Parathyroid adenoma (tissue), 2 donors: ENCODE measurements around the gene HSBP1L1.
"Not testable (repeated sequence)": the region's sequence is repeated elsewhere in the genome, so short reads cannot be mapped to it uniquely, and the experiment has no call there.

Source experiments
- H2AFZ ChIP-seq: fragments of 300-600 bp; sonication (generic); one replicate; pipeline ENCODE4 v1.7.0; 2017; ENCODE audit warnings: antibody characterized with exemption, mild to moderate bottlenecking
- H3K27ac ChIP-seq: fragments of 300-600 bp; sonication (generic); one replicate; pipeline ENCODE4 v1.7.0; 2017
- H3K27me3 ChIP-seq: fragments of 300-600 bp; sonication (generic); one replicate; pipeline ENCODE4 v1.7.0; 2017; ENCODE audit warnings: low read length; ENCODE audit not compliant: control insufficient read depth, insufficient read depth
- H3K36me3 ChIP-seq: fragments of 300-600 bp; sonication (generic); one replicate; pipeline ENCODE4 v1.7.0; 2017; ENCODE audit warnings: low read length; ENCODE audit not compliant: control insufficient read depth, insufficient read depth
- H3K4me1 ChIP-seq: fragments of 300-600 bp; sonication (generic); one replicate; pipeline ENCODE4 v1.7.0; 2017; ENCODE audit warnings: control low read depth
- H3K4me2 ChIP-seq: fragments of 300-600 bp; sonication (generic); one replicate; pipeline ENCODE4 v1.7.0; 2017; ENCODE audit warnings: low read length
- H3K4me3 ChIP-seq: fragments of 300-600 bp; sonication (generic); one replicate; pipeline ENCODE4 v1.7.0; 2017; ENCODE audit warnings: low read depth, low read length
- H3K79me2 ChIP-seq: fragments of 300-600 bp; sonication (generic); one replicate; pipeline ENCODE4 v1.7.0; 2017; ENCODE audit warnings: control low read depth
- H3K9ac ChIP-seq: fragments of 300-600 bp; sonication (generic); one replicate; pipeline ENCODE4 v1.7.0; 2017; ENCODE audit warnings: mild to moderate bottlenecking
- H3K9me3 ChIP-seq: fragments of 300-600 bp; sonication (generic); one replicate; pipeline ENCODE4 v1.7.0; 2017; ENCODE audit warnings: low read length; ENCODE audit not compliant: control insufficient read depth
- CTCF ChIP-seq: fragments of 300-600 bp; sonication (generic); IDR thresholded peaks from one replicate; pipeline ENCODE4 v1.7.0; 2017; ENCODE audit warnings: antibody characterized with exemption, mild to moderate bottlenecking
- donor health status: primary hyperparathyroidism.

Gene HSBP1L1

GRCh38 chr18:80009661-80010550, 45.5 kb downstream of the HSBP1L1 start:
- H3K27me3 ChIP-seq: no peaks in the 10 kb centered on the region
- H2AFZ ChIP-seq: no peak overlapping the region
- H3K9ac ChIP-seq: no peak overlapping the region
- H3K79me2 ChIP-seq: no peaks in the 10 kb centered on the region
- no peak for TF ChIP-seq CTCF
- no peaks in the 10 kb centered on the region for H3K4me1 ChIP-seq
- no peak overlapping the region for H3K4me3 ChIP-seq
- no peaks in the 10 kb centered on the region for H3K9me3 ChIP-seq
- no peaks in the 10 kb centered on the region for H3K36me3 ChIP-seq
- H3K4me2 ChIP-seq: no peak overlapping the region
- no peak overlapping the region for H3K27ac ChIP-seq

GRCh38 chr18:80010551-80010906, 46.1 kb downstream of the HSBP1L1 start:
- Histone ChIP-seq H3K4me3 (no peak overlapping the region), H3K4me1 (no peaks in the 10 kb centered on the region), H3K4me2 (no peak overlapping the region), H3K79me2 (no peaks in the 10 kb centered on the region), H3K9me3 (no peaks in the 10 kb centered on the region), H3K27me3 (no peaks in the 10 kb centered on the region), H3K36me3 (no peaks in the 10 kb centered on the region), H3K9ac (no peak overlapping the region), H3K27ac (no peak overlapping the region), H2AFZ (no peak overlapping the region)
- TF ChIP-seq CTCF: no peak

DNA sequence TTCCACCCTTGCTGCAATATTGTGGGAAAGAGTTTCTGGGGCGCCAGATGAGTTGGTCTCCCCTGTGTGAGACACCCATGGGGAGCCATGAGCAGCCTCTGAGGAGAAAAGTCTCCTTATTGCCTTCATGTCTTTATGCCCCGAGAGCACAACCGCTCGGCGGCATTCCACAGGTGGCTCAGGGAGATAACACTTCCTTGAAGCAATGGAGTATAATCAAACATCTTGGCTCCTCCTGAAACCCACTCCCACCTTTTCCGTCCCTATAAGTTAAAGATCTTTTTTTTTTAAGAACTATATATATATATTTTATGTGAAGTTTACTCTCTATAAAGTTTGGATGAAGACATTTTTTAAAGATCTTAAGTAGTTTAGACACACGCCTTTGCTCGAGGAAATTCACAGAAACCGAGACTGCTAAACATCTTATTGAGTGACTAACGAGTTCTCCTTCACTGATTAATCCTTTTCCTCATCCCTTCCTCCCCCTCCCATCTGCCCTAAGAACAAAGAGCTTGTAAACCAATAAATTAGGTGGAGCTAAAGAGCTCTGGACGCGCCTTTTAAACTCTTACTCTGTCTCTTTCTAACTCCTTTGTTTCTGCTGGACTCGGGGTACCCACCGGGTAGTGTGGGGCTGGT, 47.2 kb downstream of the HSBP1L1 start:
- not testable (repeated sequence) for H3K27ac ChIP-seq, H2AFZ ChIP-seq, H3K36me3 ChIP-seq, H3K4me3 ChIP-seq, H3K9me3 ChIP-seq, H3K79me2 ChIP-seq, H3K27me3 ChIP-seq, H3K4me1 ChIP-seq, H3K4me2 ChIP-seq, H3K9ac ChIP-seq

DNA sequence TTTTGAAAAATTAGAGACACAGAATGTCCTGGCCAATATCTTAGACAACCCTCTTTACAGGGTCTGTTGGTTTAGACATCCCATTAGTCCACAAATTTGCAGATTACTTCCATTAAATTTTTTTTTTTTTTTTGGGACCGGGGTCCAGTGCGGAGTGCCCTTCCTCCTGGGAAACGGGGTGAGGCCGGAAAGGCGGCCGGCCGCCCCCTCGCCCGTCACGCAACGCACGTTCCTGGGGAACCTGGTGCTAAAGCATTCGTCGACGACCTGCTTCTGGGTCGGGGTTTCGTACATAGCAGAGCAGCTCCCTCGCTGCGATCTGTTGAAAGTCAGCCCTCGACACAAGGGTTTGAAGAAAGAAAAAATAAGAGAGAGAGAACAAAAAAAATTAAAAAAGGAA, 48.3 kb downstream of the HSBP1L1 start:
- no peak overlapping the region for H3K4me3 ChIP-seq
- no peaks in the 10 kb centered on the region for H3K4me1 ChIP-seq
- H2AFZ ChIP-seq: no peak overlapping the region
- H3K27ac ChIP-seq: no peak overlapping the region
- H3K9ac ChIP-seq: no peak overlapping the region
- H3K79me2 ChIP-seq: no peaks in the 10 kb centered on the region
- H3K36me3 ChIP-seq: no peaks in the 10 kb centered on the region
- no peaks in the 10 kb centered on the region for H3K9me3 ChIP-seq
- H3K4me2 ChIP-seq: no peak overlapping the region
- no peak for TF ChIP-seq CTCF
- no peaks in the 10 kb centered on the region for H3K27me3 ChIP-seq
